GM19468 (cell line): ENCODE measurements around the gene WHRN.

Experiments used
- ATAC-seq: cut with Tn5 transposase; IDR thresholded peaks from one replicate; pipeline ENCODE4 v1.9.1; 2021; ENCODE audit warnings: mild to moderate bottlenecking, moderate library complexity, moderate number of reproducible peaks; ENCODE audit not compliant: unreplicated experiment; ENCODE audit errors: extremely low read depth

Gene WHRN

GRCh38 chr9:114494776-114495569 is 10.3 kb downstream of the WHRN start:
- no peak for ATAC-seq

DNA sequence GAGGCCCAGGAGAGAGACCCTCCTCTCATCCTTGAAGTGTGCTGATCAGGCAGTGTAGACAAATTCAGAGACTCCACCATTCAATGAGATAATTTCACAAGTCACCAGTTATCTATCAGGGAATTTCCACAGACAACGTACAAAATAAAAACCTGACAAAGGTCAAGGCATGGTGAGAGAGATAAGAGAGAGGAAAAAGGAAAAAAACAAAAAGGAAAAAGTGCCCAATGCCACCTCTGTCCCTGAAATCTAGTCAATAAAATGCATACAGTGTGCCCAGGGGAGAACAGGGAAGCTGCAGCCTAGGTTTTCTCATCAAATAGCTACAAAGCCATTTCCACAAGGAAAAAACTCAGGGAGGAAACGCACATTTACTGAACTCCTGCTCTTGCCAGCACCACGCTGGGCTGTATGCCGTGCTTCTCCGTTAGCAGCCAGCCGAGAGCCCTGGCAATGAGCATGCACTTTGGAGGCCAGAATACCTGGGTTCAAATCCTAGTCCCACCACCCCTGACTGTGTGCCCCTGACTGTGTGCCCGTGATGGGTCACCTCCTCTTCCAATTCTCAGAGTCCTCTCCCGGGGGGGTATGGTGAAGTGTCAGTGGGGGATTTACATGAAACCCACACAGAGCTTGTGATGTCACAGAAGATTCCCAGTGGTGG is 11.6 kb downstream of the WHRN start:
- no peak for ATAC-seq

DNA sequence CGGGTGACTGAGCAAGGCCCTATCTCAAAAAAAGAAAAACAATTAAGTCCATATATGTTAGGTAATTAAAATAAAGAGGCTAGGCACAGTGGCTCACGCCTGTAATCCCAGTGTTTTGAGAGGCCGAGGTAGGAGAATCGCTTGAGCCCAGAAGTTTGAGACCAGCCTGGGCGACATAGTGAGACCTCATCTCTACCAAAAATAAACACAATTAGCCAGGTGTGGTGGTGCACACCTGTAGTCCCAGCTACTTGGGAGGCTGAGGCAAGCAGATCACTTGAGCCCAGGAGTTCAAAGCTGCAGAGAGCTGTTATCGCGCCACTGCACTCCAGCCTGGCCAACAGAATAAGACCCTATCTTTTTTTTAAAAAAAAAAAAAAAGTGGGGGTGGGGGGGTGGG is 12.3 kb downstream of the WHRN start:
- no peak for ATAC-seq

- ATAC-seq, result no peak
These were observed 13.8 kb downstream of the WHRN start for GRCh38 chr9:114491430-114492003.

DNA sequence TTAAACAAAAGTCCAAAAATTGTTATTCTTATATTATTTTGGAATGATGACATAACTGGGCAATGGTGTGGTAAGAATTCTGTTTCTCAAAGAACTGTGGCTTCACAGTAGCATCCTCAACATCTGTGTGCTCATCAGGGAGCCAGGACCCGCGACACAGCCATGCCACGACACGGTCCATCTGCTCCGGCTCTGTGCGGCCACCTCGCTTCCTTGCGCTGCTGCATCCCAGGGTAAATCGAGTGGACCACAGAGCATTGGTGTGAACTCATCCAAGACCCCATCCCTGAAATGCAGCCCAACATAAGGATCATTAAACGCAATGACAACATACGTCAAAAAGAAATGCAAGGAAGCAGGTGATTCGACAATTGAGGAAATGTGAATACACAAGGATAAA is 15.3 kb downstream of the WHRN start:
- ATAC-seq, result no peak

DNA sequence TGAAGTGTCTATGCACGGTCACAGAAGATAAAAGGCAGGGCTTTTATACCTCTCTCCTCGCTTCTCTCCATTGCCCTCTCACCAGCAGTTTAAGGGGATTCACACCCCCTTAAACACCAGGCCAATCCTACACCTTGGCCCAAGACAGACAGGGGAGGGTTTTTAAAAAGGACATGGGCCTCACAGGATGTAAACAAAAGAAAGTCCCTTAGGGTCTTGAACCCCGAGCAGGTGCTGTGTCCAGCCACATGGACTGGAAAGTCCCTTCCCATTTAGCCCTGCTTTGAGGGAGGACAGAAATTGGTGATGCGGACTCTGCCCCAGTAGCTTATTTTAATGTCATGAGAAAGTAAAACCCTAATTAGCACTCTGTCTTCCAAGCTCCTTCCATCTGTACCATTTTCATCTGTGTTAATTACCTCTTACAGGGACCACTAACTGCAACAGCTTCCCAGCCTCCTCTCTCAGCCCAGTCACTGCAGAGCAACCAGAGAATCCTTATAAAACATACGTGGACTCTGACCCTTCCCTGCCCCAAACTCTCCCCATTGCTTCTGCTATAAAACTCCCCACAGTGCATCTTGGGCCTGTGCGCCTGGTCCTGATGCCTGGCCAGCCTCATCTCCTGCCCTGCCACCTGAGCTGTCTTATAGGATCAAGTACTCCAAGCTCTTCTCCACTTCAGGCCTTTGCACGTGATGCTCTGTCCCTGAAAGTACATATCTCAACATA is 16.7 kb downstream of the WHRN start:
- ATAC-seq, result no peak

- ATAC-seq, result no peak
These were observed 17.5 kb downstream of the WHRN start for GRCh38 chr9:114487607-114488300.

- no peak for ATAC-seq
These were observed 18.9 kb downstream of the WHRN start for GRCh38 chr9:114486205-114486963.

GRCh38 chr9:114484854-114485443 is 20.3 kb downstream of the WHRN start:
- ATAC-seq, result peak; percentile 23

- peak; percentile 0 for ATAC-seq
These were observed 20.9 kb downstream of the WHRN start for GRCh38 chr9:114484215-114484853.

- ATAC-seq, result no peak
These were observed 21.8 kb downstream of the WHRN start for GRCh38 chr9:114483499-114483898.

DNA sequence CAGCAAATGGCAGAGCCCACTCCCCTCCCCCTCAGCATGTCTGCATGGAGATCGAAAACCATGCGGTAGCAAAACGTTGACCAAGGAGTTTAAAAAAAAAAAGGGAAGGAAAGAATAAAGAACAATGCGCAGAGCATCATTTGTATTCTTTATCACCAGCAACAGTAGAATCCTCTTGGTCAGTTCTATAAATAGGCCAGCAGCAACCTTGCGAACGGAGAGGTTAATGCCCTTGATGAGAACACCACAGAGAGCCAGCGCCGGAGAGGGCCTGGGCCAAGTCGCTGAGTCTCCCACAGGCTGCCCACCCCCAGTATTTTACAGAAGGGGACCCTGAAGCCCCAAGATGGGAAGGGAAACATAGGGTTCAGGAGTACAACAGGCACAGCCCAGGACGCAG is 22.7 kb downstream of the WHRN start:
- no peak for ATAC-seq

GRCh38 chr9:114481789-114482188 is 23.5 kb downstream of the WHRN start:
- no peak for ATAC-seq

DNA sequence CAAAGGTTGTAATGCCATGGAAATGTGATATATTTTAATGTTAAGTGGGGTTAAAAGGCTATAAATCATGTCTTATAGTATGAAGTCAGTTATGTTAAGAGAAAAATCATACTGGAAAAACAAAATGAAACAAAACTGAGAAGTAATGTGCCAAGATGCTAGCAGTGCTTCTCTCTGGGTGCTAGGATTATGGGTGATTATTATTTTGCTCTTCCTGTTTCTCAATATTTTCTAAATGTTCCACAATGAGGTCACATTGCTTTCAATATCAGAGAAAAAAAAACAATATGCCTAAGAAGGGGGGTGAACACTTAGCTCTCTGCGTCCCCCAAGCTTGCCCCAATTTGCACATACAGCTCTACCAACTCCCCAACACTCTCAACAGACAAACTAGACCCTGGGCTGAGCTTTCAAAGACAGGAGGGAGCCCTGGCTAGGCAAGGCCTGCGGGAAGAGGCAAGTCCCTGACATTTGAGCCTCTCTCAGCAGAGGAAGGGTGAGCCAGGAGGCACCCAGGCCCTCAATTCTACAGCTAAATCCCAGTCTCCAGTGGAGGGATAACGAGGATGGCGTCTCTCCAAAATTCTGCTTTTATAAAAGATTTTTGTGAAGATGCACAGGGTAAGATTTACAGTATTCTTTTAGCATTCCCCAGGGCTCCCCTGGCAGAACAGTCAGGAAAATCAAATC is 24.4 kb downstream of the WHRN start:
- no peak for ATAC-seq

DNA sequence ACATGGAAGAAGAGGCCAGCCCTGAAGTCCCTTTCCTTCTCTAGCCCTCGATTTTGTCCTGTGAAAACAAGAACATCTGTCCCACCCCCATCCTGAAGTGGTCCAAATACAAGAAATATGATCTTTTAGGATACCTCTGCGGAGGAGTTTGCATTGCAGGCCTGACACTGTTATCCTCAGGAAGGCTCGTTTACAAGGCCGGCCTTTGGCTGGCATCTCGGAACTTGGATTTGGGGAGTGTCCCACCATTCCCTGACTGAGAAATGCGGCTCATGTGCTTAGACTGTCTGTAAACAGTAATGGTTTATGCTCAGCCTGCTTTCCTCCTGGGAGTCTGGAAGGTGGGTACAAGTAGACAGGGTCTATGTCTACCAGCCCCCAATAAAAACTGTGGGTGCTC is 26.4 kb downstream of the WHRN start:
- no peak for ATAC-seq

DNA sequence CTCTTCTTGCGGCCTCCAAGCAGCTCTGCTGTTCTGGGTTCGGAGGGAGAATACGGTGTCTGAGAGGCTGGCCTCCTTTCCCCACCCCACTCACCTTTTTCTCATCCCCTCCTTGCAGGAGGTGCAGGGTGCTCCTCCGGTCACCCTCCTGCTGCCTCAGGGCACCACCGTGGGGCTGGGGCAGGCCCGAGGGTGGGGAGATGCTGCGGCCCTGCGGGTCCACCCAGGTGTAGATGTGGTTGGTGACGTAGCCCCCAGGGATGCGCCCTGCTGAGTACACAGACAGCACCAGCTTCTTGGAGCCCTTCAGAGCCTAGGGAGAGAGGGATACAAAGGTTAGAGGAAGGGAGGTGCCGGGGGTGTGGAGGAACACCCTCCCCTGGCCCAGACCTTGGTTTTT is 26.8 kb downstream of the WHRN start:
- no peak for ATAC-seq

DNA sequence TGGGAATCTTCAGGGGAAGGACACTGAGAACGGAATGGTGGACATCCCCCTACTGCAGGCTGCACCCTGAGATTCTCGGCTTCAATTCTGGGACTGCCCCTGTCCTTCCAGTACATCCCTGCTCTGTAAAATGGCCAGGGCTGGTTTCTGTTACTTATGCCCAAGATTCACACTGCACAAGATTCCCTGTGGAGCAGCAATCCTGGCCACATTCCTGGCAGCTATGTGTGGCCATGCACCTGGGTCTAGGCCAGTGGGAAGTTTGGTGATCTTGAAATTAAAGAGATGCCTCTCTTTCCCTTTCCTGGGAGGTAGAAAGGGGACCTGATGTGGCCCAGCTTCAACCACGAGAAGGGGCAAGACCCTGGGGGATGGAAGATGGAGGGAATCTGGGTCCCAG is 27.6 kb downstream of the WHRN start:
- ATAC-seq, result no peak

DNA sequence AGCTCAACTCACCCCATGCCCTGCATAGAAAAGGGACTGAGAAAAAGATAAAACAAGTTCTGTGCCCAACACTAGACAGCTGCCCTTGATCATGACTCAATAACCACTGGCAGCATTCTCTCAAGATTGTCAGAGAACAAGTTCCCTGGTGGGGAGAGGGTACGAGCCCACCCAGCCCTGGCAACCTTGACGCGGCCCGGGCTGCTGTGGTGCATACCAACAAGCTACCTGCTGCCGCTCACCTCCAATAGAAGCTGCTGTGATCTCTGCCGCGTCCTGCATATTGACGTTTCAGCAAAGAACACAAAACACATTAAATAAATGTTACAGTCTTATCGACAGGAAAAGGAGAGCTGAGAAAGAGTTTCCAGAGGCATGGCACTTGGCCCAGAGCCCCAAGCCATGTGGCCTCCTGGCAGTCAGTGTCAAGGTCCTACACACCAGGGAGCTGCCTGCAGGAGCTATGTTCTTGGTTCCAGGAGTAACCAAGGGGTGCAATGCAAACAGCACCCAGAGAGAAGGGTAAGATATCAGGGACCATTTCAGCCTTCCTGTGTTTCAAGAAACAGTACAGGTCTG is 28.3 kb downstream of the WHRN start:
- no peak for ATAC-seq
